Hematopoietic multipotent progenitor cell treated with erythropoietin and hydrocortisone succinate and interleukin-3 and kit ligand, for 8 days (in vitro differentiated cells): Measurements from ENCODE around the gene CDH13.

Experiments
- DNase-seq: peaks from one replicate; pipeline ENCODE4 v3.0.0-alpha.2; 2015

The CDH13 gene

GRCh38 chr16:82793528-82794245 lies 166.9 kb downstream of the CDH13 start:
- DNase-seq, result no peak

DNA sequence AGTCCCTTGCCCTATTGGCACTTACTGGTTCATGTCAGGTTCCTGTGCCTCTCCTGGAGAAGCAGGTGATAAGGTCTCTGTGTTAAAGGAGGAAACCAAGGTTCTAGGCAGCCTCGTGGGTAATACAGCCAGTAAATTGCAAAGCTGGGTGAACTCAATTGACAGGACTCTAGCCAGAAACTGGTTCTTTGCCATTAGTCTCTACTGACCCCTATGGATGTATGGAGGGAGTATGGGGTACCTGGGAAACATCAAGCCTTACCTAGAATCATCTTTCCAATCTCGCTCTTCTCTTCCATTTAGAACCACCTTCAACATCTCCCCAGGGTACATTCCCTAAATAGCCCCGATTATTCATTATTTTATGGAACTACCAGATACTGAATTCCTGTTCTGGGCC lies 169.3 kb downstream of the CDH13 start:
- no peak for DNase-seq

DNA sequence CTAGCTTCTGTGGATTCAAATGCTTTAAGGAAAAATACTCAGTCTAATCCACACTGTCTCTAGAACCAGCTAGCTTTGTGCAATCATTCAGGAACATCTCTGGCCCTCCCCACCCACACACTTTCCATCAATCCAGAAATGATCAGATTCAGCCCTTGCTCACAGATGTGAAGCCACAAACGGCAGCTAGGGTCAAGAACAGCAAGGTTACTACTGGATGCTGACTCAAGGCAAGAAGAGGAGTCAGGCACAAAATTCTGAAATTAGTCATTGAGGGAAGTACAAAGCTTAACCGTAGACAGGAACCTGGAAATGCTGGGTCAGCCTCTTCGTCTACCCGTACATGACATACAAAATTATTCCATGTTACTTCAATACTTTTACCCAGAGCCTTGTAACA lies 174.6 kb downstream of the CDH13 start:
- no peak for DNase-seq

DNA sequence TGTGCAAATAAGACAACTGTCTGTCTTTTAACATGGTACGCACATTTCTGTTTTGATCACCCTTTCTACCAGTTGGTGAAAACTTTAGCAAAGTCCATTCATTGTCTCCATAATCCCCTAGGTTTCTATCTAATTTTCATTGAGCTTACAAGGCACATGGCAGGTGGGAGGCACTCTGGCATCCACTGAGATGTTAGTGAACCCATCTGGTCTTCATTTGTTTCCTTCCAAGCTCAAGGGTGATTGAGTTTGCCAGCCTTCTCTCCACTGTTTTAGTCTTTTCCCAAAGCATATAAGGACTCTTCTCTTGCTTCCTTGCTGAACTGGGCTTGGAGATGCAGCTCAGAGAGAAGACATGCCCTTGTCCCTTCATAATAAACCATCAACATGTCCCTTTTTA lies 179.1 kb downstream of the CDH13 start:
- no peak for DNase-seq

GRCh38 chr16:82807311-82807710 lies 180.5 kb downstream of the CDH13 start:
- DNase-seq, result no peak

DNA sequence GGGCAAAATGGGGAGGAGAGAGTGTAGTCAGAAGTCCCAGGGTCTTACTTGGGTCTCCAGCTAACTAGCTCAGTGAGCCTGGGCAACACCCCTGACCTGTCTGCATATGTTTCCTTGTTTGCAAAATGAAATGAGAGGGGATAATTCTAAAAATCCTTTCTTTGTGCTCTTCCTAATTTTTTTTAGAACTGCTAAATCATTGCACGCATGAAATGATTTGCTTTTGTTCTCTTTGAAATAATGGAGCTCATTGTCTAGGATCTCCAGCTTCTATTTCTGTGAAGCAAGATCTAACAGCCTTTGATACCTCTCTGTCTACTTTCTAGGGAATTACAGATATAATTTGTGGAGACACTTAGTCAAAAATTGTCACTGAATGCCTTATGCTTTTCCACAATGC lies 181.3 kb downstream of the CDH13 start:
- no peak for DNase-seq

GRCh38 chr16:82810077-82810476 lies 183.3 kb downstream of the CDH13 start:
- no peak for DNase-seq

- no peak for DNase-seq
Measured at GRCh38 chr16:82814059-82814458, 187.3 kb downstream of the CDH13 start.

- no peak for DNase-seq
Measured at GRCh38 chr16:82819286-82819685, 192.5 kb downstream of the CDH13 start.

DNA sequence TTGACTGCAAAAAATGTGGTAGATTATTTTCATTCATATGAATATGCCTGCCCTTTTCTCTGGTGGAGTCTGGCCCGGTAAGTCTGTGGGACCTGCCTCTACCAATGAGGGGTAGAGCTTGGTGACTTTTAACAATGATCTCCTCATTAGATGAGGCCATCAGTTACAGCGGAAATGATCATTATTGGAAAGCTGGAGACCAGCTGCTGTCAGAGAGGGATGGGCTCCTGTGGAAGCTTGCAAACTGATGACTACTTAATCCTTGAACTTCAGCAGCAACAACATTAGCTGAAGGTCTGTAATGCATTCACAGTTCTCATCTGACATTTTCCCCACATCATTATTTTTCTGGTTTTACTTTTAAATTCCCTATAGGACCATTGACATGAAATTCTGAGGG lies 194.1 kb downstream of the CDH13 start:
- no peak for DNase-seq

DNA sequence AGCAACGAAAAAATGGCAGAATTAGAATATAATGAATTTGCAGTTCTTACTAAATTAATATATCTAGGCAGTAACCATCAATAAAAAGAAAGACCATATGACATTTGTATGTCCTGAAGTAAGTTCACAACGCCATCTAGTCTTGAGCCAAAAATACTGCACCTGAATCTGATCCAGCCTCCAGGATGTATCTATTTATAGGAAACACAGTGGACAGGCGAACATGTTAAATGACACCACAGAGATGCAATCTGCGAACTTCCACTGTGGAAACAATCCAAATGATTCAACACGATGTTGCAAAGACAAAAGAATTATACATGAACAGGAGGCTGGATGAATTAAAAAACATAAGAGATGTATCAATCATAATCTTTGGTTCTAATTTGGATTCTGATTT lies 197.6 kb downstream of the CDH13 start:
- no peak for DNase-seq

DNA sequence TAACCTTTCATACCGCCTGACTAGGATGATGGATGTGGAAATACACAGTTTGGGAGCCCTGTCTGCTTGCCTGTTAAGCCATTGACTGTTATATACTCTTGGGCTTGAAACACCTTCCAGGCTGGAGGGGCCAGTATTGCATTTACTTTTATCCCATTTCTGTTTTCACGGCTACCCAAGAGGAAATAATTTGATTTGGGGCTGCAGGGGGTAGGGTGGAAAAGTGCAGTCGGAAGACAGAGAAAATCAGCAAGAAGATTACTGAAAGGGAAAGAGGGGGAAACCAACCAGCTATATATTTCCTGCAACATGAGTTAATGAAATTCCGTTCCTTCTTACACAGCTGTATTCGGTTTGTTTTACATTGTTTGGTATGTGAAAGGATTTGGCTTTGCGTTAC lies 202.5 kb downstream of the CDH13 start:
- no peak for DNase-seq

DNA sequence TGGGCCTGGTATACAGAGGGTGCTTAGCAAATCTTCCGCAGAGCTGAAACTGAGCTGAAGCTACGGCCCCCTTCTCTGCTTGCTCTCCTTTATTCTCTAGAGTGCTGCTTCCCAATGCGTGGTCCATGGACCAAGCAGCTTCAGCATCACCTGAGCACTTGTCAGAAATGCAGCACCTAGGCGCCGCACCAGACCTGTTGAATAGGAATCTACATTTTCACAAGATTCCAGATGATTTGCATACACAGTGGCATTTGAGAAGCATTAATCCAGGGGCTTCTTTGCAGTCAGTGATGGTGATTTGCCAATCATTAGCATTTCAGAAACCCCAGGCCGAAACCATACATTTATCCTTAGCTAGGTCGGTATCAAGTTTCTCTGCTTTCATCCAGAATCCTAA lies 204.2 kb downstream of the CDH13 start:
- DNase-seq, result no peak

DNA sequence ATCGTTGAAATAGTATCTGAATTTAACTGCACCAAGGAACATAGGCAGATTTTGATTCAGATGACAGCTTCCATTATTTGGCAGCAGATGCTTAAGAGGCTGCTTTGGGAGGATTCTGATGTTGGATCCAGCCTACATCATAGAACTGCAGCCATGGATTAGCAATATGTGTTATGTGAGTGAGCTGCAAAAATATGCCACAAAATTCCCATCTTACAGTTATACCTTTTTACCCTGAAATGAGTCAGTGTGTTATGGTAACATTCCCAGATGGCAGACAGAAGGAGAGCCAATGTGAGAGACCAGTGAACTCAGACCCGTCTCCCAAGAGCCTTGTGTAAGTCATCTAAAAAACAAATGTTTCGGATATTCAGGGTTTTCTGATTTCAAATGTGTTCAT lies 206.1 kb downstream of the CDH13 start:
- no peak for DNase-seq

GRCh38 chr16:82833378-82833993 lies 206.7 kb downstream of the CDH13 start:
- DNase-seq, result no peak

DNA sequence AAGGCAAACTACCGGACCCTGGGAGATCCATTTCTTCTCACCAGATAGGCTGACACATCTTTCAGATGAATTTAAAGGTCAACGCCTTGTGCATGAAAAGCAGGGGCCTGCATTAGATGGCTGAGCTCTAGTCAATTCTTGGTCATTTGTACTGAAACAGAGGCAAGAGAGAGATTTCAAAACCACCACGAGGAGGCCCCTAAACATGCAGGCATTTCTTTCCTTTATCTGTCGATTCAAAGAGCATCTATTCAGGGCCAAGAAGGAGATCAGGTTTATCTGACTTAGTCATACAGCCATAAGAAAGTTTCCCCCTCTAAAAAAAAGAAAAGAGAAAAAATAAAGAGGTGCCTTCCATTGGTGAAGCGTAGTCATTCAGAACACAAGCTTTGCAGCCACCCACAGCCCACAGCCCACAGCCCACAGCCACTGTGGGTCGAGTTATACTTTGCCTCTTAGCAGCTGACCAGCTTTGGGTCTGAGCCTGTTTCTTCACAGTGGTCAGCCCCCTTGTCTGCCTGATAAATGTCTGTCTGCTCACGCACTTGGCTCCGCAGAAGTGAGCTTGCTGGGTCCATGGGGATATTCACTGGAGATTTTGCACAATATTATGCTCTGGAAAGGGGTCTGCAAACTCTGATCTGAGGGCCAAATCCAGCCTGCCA lies 207.5 kb downstream of the CDH13 start:
- DNase-seq, result no peak

GRCh38 chr16:82835487-82836155 lies 208.9 kb downstream of the CDH13 start:
- no peak for DNase-seq

DNA sequence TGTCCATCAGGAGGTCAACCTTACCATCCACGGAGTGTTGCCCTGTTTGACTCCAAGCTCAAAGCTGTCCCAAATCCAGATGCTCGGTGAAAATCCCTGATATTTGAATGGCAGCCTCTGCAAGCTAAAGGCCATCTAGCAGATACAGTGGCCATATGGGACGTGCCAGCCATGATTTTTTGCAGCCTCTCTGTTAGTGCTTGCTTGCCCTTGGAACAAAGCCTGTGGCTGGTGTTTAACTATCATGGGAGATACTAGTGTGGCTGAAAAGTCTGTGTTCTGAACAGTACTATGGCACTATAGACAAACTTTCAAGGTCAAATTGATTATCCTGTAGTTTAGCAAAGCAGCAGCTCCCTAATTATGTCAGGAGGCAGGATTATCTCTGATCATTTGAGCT lies 214.3 kb downstream of the CDH13 start:
- DNase-seq, result no peak

- no peak for DNase-seq
Measured at GRCh38 chr16:82843606-82844271, 217.0 kb downstream of the CDH13 start.

GRCh38 chr16:82845116-82845515 lies 218.3 kb downstream of the CDH13 start:
- DNase-seq, result no peak

DNA sequence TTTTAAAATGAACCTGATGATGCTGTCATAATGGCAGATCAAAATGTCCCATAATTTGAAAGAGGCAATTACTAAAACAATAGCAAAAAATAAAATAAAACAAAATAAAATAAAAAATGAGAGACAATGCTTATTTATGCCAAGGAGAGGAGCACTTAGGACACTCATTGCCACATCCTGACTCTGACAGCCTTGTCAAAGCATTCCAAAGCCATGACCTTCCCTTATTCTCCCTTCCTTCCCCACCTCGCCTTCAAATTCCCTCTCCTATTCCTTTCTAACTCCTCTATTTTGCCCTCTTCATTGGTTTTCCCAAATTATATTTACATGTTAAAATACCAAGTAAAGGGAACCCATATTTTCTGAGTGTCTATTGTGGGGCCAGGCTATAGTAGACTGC lies 220.0 kb downstream of the CDH13 start:
- DNase-seq, result no peak

DNA sequence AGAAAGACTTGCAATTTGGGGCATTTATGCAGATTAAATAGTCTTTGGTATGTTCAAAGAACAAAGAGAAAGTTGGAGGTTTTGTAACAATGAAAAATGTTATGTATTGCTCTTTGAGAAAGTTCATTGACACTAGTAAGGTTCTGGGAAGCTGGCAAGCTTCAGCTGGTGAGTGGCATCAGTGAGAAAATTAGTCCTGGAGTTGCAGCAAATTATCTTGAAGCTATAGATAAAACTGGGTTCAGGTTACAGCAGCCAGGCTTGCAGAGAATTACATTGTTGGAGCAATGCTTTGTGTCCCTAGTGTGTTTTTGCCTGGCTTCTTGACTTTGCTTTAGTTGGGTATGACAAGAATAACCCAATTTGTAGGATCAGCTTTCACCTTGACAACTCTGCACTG lies 221.2 kb downstream of the CDH13 start:
- DNase-seq, result no peak

- DNase-seq, result no peak
Measured at GRCh38 chr16:82852388-82853008, 225.7 kb downstream of the CDH13 start.
